ENCODE results near the gene RASD1. TPM values are rescaled to one million over a fixed set of nuclear protein-coding genes. Genes with fewer than 3 reads are reported as not detected.

RASD1 gene, protein sequence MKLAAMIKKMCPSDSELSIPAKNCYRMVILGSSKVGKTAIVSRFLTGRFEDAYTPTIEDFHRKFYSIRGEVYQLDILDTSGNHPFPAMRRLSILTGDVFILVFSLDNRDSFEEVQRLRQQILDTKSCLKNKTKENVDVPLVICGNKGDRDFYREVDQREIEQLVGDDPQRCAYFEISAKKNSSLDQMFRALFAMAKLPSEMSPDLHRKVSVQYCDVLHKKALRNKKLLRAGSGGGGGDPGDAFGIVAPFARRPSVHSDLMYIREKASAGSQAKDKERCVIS
- 3.8 TPM in 2 replicates for total RNA-seq

DNA sequence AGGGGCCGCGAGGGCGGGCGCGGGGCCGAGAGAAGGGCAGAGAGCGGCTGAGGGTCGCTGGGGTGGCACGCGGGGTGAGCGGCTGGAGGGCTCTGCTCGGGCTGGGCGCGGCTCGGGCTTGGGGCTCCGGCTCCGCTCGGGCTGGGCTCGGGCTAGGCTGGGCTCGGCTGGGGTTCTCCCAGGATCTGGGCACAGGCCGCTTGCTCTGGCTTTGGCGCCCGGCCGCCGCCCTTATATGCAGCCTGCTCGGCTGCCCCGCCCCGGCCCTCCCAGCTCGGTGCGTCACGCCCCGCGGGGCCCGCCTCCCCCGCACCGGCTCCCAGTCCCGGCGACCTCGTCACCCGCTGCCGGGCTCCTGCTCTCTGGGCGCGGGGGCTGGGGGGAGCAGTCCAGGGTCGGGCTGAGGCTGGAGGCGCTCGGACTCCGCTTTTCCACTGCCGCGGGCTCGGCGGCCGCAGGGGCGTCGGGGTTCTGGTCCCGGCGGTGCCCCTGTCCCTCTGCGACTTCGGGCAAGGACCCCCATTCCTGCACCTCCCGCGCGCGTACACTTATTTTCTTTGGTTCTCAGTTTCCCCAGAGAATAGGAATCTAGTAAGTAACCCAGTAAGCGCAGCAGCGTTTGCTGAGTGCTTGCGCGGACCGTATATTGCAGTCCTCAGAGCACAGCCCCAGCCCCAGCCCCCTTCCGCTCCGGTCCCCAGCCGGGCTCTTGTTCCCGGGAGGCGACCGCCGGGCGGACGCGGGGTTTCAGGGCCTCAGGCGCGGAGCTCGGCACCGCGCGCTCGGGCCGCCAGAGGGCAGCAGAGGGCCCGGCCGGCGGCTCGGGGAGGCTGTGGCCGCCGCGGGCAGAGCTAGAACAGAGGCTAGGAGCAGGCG lies at the start of gene RASD1:
RASD1 (minus strand) TSS at position 207 of the 876 bp plus-strand sequence. CDS start 214 bp downstream, outside the sequence.

GRCh38 chr17:17476865-17477467 lies 19.2 kb downstream of the RASD1 start, which contains the start of gene MED9:
TSS of gene MED9 (plus strand) at chr17:17477000. CDS start at chr17:17477042, 42 bp downstream.

Other genes starting within 250 kb of the RASD1 start
- 109 and 115 TPM in 2 replicates for gene COPS3, start 215.1 kb downstream of the RASD1 start, total RNA-seq
- 0.40 and 1.4 TPM in 2 replicates for gene NT5M, start 193.0 kb downstream of the RASD1 start, total RNA-seq
- gene MED9, start 19.4 kb downstream of the RASD1 start, total RNA-seq = 10.1 and 14.1 TPM in 2 replicates
- gene PEMT, start 95.3 kb upstream of the RASD1 start, total RNA-seq = 31.1 and 45.5 TPM in 2 replicates
- 11.4 and 15.6 TPM in 2 replicates for gene RAI1, start 185.1 kb upstream of the RASD1 start, total RNA-seq